Esophagus muscularis mucosa (tissue), 4 donors: ENCODE measurements around the gene GALNT13. TPM values are rescaled to one million over a fixed set of nuclear protein-coding genes. Genes with fewer than 3 reads are reported as not detected.

Experiments
- DNase-seq: peaks from one replicate; pipeline ENCODE4 v3.0.0-alpha.2; 2017; ENCODE audit errors: extremely low spot score
- H3K27ac ChIP-seq, 4 donors: fragments of 200-600 bp; sonication (generic); replicated peaks in 1 of 4; 1 replicate in 3 of 4; 2 replicates in 1 of 4; pipeline ENCODE4 v1.5.1; 2016 to 2019; ENCODE audit warnings: mild to moderate bottlenecking in 1 of 4
- H3K27me3 ChIP-seq, 4 donors: fragments of 200-600 bp; sonication (generic); one replicate each; pipeline versions ENCODE4 v1.5.1 to v1.6.0; 2016 to 2019
- H3K36me3 ChIP-seq, 4 donors: fragments of 200-600 bp; sonication (generic); one replicate each; pipeline ENCODE4 v1.5.1; 2016 to 2019
- H3K4me1 ChIP-seq, 4 donors: fragments of 200-600 bp; sonication (generic); one replicate each; pipeline ENCODE4 v1.5.1; 2016 to 2019
- H3K4me3 ChIP-seq, 4 donors: fragments of 200-600 bp; sonication (generic); 1 replicate in 2 of 4; 2 replicates in 2 of 4; pipeline ENCODE4 v1.5.1; 2016 to 2019; ENCODE audit warnings: mild to moderate bottlenecking in 4 of 4, moderate library complexity in 1 of 4
- H3K9me3 ChIP-seq, 4 donors: fragments of 200-600 bp; sonication (generic); 1 replicate in 3 of 4; 2 replicates in 1 of 4; pipeline ENCODE4 v1.5.1; 2016 to 2019
- EP300 ChIP-seq: sonication (generic); formaldehyde crosslinking; IDR thresholded peaks from one replicate; pipeline ENCODE4 v1.6.1; 2017; ENCODE audit warnings: antibody characterized with exemption
- POLR2A ChIP-seq: fragments of 450-650 bp; IDR thresholded peaks from one replicate; pipeline ENCODE4 v1.6.1; 2017; ENCODE audit warnings: antibody characterized with exemption, moderate library complexity, mild to moderate bottlenecking, low read depth
- POLR2AphosphoS5 ChIP-seq, 2 donors: sonication (generic); formaldehyde crosslinking; IDR thresholded peaks; one replicate each; pipeline ENCODE4 v1.6.1; 2017; ENCODE audit warnings: antibody characterized with exemption in 2 of 2
- WGBS: methylation state at CpG from one replicate; pipeline ENCODE4 v1.1.5; 2018; 5-methylcytosine and 5-hydroxymethylcytosine counted together
- intact Hi-C: fragments of 100-400 bp; cut with DNase I; formaldehyde crosslinking; loops from one replicate; pipeline ENCODE4 v1.15.1; 2023
- total RNA-seq, 4 donors: library from RNA; depleted of rRNA; stranded (reverse); fragments of >200 nt; gene quantifications; one replicate each; pipeline versions ENCODE4 v1.1.0 to v1.2.1, GENCODE V29; 2016
- TF ChIP-seq, protein P1 (sequence below), 3 experiments: fragments of 200-600 bp in 2 of 3; fragments of 450-650 bp in 1 of 3; sonication (generic) in 2 of 3; IDR thresholded peaks; one replicate each; pipeline ENCODE4 v1.5.1; 2017 to 2019; ENCODE audit warnings: antibody characterized with exemption in 3 of 3, mild to moderate bottlenecking in 2 of 3, moderate library complexity in 1 of 3

GALNT13 gene
- total RNA-seq, 4 donors from 2014 or later = 0.34 to 0.50 (median 0.40) TPM

DNA sequence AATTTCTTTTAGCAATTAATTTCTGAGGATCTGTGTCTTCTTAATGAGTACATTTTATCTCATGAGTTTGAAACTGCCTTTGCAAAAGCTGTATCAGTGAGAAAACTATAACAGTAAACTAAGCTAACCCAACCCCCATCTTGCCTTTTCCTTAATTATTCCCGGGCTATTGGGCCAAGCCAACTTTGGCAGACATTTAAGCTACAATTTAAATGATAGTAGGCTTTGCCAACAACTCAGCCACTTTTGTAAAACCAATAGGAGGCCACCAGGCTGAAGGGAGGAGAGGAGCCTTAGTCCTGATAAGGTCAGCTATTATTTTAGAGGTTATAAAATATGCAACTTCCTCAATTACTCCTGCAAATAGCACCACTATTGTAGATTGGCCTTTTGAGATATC is 608.8 kb downstream of the GALNT13 start:
- no peaks in the 10 kb centered on the region for H3K27me3 ChIP-seq
- 50% methylated on average over 1 of the region's 1 CpG for WGBS
- TF ChIP-seq POLR2A = no peak
- TF ChIP-seq, protein P1, sequence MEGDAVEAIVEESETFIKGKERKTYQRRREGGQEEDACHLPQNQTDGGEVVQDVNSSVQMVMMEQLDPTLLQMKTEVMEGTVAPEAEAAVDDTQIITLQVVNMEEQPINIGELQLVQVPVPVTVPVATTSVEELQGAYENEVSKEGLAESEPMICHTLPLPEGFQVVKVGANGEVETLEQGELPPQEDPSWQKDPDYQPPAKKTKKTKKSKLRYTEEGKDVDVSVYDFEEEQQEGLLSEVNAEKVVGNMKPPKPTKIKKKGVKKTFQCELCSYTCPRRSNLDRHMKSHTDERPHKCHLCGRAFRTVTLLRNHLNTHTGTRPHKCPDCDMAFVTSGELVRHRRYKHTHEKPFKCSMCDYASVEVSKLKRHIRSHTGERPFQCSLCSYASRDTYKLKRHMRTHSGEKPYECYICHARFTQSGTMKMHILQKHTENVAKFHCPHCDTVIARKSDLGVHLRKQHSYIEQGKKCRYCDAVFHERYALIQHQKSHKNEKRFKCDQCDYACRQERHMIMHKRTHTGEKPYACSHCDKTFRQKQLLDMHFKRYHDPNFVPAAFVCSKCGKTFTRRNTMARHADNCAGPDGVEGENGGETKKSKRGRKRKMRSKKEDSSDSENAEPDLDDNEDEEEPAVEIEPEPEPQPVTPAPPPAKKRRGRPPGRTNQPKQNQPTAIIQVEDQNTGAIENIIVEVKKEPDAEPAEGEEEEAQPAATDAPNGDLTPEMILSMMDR (IDR thresholded peaks at IDR 0.05) = no peak
- H3K9me3 ChIP-seq = no peaks in the 10 kb centered on the region
- no peak overlapping the region for H3K27ac ChIP-seq
- intact Hi-C loops = no loop called here
- no peaks in the 10 kb centered on the region for H3K4me1 ChIP-seq
- H3K4me3 ChIP-seq = no peak overlapping the region
- DNase-seq = no peak
- H3K36me3 ChIP-seq = no peaks in the 10 kb centered on the region

DNA sequence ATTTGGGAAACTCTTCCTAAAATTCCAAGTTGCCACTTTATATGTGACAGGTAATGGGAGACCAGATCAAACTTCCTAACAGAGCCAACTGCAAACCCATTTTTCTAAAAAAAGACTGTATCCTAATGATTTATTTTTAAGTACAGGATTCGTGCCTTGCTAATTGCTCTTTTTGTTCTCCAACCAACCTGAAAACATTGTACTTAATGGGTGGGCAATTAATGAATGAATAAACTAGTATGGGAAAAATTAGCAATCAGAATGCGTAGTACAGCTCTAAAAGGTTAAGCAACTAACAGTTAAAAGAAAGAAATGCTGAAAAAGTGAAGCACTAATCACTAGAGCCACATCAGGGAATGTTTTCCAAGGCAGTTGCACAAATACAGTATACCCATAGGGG is 609.6 kb downstream of the GALNT13 start:
- intact Hi-C loops = no loop called here
- no peak for DNase-seq
- no peaks in the 10 kb centered on the region for H3K9me3 ChIP-seq
- TF ChIP-seq, protein P1 (IDR thresholded peaks at IDR 0.05) = no peak
- no peak for TF ChIP-seq POLR2AphosphoS5 (IDR thresholded peaks at IDR 0.05)
- TF ChIP-seq EP300 = no peak
- TF ChIP-seq POLR2A = no peak
- H3K4me1 ChIP-seq = peaks cover 0 to under 1% (median 0%) of the 10 kb centered on the region in 4 donors
- WGBS = 78% methylated on average over 2 of the region's 2 CpGs
- H3K36me3 ChIP-seq = no peaks in the 10 kb centered on the region
- H3K27ac ChIP-seq = no peak overlapping the region
- H3K27me3 ChIP-seq = no peaks in the 10 kb centered on the region
- H3K4me3 ChIP-seq = no peak overlapping the region

DNA sequence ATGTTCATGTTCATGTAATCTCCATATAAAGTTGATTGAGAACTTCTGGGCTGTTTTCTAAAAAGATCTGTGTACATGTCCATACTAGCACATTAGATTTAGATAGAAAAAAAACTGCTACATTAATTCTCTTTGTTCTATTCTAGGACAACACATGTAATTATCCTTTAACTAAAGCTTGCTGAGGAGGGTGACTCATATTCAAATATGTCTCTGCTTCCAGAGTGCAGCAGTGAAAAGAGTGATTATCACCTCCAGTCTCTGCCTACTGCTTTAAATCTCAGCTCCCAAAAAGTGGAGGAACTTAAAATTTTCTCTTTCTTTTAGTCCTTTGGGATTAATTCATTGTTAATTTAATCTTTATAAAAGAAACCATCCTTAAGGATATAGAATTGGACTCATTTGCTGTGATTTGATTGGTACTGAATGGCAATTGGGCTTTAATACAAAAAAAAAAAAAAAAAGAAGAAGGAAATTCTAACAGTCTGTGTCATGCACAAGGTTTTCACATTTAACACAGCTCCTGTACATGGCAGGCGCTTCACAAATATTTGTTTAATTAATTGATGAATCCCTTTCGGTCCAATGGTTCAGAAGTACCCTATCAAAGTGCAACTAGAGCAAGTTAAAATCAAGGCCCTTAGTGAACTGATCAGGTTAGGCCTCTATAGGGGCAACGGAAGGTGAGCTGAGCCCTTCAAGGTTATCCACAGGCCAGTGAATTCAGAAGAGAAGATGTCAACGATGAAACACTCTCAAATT is 612.8 kb downstream of the GALNT13 start:
- intact Hi-C loops = no loop called here
- no peaks in the 10 kb centered on the region for H3K27me3 ChIP-seq
- H3K9me3 ChIP-seq = no peaks in the 10 kb centered on the region
- 71% methylated on average over 4 of the region's 4 CpGs for WGBS
- no peak overlapping the region for H3K4me3 ChIP-seq
- peaks cover 0 to 6% (median 0%) of the 10 kb centered on the region in 4 donors for H3K4me1 ChIP-seq
- H3K27ac ChIP-seq = no peak overlapping the region
- no peak for DNase-seq
- H3K36me3 ChIP-seq = no peaks in the 10 kb centered on the region
- TF ChIP-seq, protein P1 (IDR thresholded peaks at IDR 0.05) = no peak
- no peak for TF ChIP-seq POLR2A
- no peak for TF ChIP-seq POLR2AphosphoS5 (IDR thresholded peaks at IDR 0.05)
- TF ChIP-seq EP300 = no peak

DNA sequence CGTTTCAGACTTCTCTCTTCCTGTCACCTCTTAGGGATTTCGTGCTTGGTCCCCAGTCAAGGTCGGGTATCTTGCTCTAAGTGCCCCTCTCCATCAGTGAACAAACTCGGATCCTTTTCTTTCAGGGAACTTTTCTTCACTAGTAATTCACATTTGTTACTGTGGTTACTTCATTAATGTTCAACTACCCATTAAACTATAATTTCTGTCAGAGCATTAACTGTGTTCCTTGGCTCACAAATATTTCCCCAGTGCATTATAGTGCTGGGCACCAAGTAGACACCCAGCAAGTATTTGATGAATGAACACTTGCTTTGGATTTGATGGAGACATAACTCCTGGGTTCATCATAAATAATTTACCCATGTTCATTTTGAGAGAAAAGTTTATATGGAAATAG is 617.1 kb downstream of the GALNT13 start:
- intact Hi-C loops = no loop called here
- Histone ChIP-seq H3K27ac (no peak overlapping the region), H3K36me3 (no peaks in the 10 kb centered on the region), H3K4me3 (no peak overlapping the region), H3K4me1 (peaks cover 0 to 6% (median 0%) of the 10 kb centered on the region in 4 donors), H3K9me3 (no peaks in the 10 kb centered on the region), H3K27me3 (no peaks in the 10 kb centered on the region)
- TF ChIP-seq POLR2AphosphoS5 (IDR thresholded peaks at IDR 0.05) (no peak), POLR2A (no peak), EP300 (no peak)
- TF ChIP-seq, protein P1 (IDR thresholded peaks at IDR 0.05) = no peak
- DNase-seq = no peak
- 74% methylated on average over 4 of the region's 4 CpGs for WGBS
